Hematopoietic multipotent progenitor cell treated with erythropoietin and hydrocortisone succinate and interleukin-3 and kit ligand, for 17 days (in vitro differentiated cells): ENCODE measurements around the gene DYNLT4.
"Not testable (repeated sequence)": the region's sequence is repeated elsewhere in the genome, so short reads cannot be mapped to it uniquely, and the experiment has no call there.

ENCODE experiments used
- DNase-seq: peaks from one replicate; pipeline ENCODE4 v3.0.0-alpha.2; 2015; ENCODE audit warnings: low spot score

Gene DYNLT4

DNA sequence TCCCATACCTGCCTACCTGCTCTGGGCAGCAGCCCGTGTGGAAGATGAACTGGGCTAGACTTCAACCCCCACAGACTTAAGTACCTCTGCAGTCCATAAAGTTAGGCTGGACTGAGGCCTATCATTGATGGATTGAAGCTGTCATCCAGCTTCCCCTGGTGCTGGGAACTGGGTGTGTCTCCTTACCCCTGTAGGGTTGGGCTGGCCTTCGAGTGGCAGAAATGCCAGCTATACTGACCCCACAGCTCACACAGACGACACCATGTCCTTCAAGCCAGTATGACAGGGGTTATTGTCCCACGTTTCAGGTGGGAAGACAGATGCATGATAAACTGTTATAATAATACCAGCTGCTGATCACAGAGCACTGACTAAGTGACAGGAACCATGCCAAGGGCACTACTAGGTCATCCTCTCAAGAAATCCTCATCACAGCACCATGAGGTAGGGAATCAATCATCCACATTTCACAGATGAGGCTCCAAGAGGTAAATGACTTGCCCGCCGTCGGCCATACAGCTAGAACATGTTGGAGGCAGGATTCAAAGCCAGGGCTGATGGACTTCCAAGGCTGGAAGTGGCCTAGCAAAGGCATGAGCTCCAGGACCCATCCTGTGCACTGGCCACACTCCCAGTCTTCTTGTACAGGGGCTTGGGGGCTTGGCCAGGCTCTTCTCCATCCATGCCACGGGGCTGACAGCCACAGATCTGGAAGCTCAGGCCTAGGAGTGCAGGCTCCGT is 18.9 kb downstream of the DYNLT4 start, which contains the start of gene BEST4:
Gene BEST4 (minus strand): TSS at position 51 of the 741 bp plus-strand sequence. CDS start 465 bp downstream, outside the sequence.
- no peak for DNase-seq

- DNase-seq, result no peak
Observed at GRCh38 chr1:44787506-44787905, 19.6 kb downstream of the DYNLT4 start.

- DNase-seq, result no peak
Observed at GRCh38 chr1:44786841-44787426, 20.2 kb downstream of the DYNLT4 start.

- DNase-seq, result peak; percentile 74
Observed at GRCh38 chr1:44786138-44786840, 20.9 kb downstream of the DYNLT4 start.

- DNase-seq, result no peak
Observed at GRCh38 chr1:44785501-44786137, 21.5 kb downstream of the DYNLT4 start.

- no peak for DNase-seq
Observed at GRCh38 chr1:44785029-44785380, 22.1 kb downstream of the DYNLT4 start.

- DNase-seq, result no peak
Observed at GRCh38 chr1:44784094-44785028, 22.8 kb downstream of the DYNLT4 start.

DNA sequence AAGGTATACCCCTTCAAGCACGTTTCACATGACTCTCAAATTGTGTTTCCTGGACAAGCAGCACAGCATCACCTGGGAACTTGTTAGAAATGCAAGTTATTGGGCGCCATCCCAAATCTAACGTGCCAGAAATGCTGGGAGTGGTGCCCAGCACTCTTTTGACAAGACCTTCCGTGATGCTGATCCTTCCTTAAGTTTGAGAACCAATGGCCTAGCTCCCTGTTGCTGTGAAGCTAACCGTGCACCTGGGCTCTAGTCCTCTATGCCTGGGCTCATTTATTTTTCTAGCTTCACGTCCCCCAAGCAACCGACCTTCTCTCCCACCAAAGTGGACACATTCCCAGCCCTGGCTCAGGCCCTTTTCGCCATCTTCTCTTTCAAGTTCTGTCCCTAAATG is 23.5 kb downstream of the DYNLT4 start:
- DNase-seq, result no peak

DNA sequence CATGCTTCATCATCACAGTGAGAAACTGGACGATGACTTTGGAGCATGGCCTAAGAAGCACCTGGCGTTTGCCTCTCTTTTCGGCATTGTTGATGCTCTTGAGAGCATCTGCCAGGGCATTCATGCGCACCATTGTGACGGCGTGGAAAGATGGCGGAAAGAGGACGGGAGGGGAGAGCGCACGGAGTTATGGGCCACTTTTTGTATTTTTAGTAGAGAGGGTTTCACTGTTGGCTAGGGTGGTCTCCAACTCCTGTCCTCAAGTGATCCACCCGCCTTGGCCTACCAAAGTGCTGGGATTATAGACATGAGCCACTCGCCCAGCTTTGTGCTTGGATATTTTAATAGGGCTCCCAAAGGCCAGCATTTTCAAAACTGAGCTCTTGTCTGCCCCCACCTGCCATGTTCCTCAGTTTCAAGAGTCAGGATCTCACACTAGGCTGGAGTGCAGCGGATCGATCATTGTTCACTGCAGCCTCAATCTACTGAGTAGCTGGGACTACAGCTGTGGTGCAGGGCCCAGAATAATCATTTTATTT is 26.5 kb downstream of the DYNLT4 start:
- DNase-seq, result no peak

DNA sequence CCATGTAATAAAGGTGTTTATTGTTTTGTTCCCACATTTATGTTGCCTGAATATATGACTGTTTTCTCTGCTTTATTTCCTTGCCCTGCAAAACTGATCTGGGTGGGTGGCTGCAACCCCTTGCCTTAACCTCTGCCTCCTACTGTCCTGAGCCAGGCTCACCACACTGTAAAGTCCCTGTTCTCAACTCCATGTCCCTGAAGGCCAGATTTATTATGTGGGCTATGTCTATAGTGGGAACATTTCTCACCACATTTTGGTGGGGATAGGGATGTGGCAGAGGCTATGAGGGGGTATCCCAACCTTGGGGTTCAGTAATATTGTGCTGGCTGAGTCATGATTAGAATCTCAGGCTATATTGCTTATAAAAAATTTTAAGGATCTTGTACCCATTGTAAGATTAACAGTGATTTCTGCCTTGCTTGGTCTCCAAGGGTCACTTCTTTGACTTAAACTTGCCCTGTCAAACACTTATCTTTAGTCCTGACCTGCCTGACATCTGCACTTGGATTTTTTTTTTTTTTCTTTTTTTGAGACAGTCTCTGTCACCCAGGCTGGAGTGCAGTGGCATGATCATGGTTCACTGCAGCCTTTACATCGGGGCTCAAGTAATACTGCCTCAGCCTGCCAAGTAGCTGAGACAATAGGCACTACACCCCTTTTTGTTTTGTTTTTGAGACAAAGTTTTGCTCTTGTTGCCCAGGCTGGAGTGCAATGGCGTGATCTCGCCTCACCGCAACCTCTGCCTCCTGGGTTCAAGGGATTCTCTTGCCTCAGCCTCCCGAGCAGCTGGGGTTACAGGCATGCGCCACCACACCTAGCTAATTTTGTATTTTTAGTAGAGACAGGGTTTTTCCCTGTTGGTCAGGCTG is 28.2 kb downstream of the DYNLT4 start:
- DNase-seq, result no peak

- no peak for DNase-seq
Observed at GRCh38 chr1:44777969-44778635, 29.0 kb downstream of the DYNLT4 start.

GRCh38 chr1:44777547-44777946 is 29.6 kb downstream of the DYNLT4 start:
- DNase-seq, result no peak

DNA sequence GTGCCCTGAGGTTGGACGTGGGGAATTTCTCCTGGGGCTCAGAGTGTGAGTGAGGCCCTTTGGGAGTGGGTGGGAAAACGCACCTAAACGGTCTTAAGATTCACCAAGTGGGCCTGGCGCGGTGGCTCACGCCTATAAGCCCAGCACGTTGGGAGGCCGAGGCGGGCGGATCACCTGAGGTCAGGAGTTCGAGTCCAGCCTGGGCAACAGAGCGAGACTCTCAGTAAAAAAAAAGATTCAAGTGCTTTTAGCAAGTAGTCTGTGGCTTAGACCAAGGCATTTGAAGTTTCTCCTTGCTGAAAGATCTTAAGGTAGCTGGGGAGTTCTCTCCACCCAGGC is 30.5 kb downstream of the DYNLT4 start:
- no peak for DNase-seq

DNA sequence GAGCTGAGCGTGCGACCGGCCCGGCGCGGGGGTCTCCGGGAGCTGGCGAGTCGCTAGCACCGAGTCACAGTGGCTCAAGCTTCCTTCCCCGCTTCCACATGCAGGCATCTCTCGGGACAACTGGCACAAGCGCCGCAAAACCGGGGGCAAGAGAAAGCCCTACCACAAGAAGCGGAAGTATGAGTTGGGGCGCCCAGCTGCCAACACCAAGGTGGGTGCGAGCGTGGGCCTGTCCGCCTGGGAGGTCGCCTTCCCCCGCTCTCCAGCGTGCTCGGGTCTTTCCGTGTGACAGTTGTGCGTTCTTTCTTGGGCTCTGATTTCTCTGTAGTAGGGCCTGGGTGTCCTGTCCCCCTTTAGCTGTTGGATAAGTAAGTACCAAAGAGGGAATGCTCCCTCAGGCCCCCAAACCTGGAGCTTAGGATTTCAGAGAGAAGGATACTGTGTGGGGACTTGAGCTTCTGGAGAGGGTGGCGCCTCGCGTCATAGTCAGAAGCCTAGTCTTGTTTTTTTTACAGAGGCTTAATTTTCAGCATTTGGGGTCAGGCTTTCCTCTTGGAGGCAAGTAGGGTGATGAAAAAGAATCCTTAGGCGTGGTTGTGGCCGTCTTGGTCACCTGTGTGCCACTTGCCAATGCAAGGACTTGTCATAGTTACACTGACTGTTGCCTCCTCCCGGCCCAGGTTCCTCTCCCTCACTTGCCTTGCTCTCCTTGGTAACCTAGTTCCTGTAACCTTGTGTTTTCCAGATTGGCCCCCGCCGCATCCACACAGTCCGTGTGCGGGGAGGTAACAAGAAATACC is 31.0 kb downstream of the DYNLT4 start:
- peak; percentile 48 for DNase-seq

GRCh38 chr1:44775078-44775929 is 31.8 kb downstream of the DYNLT4 start, which contains the start of gene RPS8:
Gene RPS8, plus strand, starts transcription at chr1:44775540. Its CDS starts 57 bp downstream, at chr1:44775597.
- DNase-seq, result peak; percentile 92

- not testable (repeated sequence) for DNase-seq
Observed at GRCh38 chr1:44766421-44766820, 40.7 kb downstream of the DYNLT4 start.

GRCh38 chr1:44760876-44761275 is 46.3 kb downstream of the DYNLT4 start:
- no peak for DNase-seq

- DNase-seq, result no peak
Observed at GRCh38 chr1:44759077-44759476, 48.1 kb downstream of the DYNLT4 start.
